ENCODE results near the gene ADAM12.

The ADAM12 gene

GRCh38 chr10:126170776-126171175 is 217.5 kb downstream of the ADAM12 start:
- no peak for DNase-seq

GRCh38 chr10:126170371-126170770 is 217.9 kb downstream of the ADAM12 start:
- no peak for DNase-seq

DNA sequence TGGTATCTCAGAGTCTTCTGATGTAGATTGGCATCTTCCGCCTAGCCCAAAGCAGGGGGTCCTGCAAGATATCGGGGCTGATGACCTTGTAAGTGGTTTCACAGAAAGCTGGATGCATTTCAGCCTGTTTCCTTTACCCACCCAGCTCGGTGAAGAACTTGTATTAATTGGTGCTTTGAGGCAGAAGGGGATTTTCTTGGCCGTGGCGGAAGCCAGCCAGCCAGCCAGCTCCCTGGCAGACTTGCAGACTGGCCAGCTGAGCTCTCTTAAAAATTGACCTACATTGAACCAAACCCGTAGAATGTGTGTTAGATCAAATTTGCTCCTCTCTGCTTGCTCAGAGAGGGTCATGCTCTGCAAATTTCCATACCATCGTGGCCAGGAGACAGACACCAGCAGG is 218.4 kb downstream of the ADAM12 start:
- DNase-seq = no peak

DNA sequence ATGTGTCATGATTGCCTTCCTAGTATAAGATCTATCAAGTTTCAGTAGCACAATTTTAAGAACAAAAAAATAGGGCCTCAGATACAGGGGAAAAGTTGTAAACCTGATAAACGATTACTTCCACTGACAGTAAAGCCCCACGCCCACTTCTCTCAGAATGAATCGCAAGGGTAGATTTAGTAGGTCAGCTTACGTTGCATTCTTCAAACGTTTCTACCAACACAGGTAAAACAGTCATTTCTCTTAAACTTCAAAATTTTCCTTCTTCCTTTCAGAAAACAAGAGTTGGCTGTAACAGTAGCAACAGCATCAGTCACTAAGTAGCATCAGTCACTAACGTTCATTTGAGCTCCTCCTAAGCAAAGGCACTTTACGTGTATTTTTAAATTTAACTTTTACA is 221.5 kb downstream of the ADAM12 start:
- DNase-seq = no peak

GRCh38 chr10:126165874-126166273 is 222.4 kb downstream of the ADAM12 start:
- DNase-seq = no peak

- DNase-seq = no peak
These were observed 224.8 kb downstream of the ADAM12 start for GRCh38 chr10:126163506-126163905.

GRCh38 chr10:126161691-126162090 is 226.6 kb downstream of the ADAM12 start:
- no peak for DNase-seq

GRCh38 chr10:126160971-126161630 is 227.2 kb downstream of the ADAM12 start:
- no peak for DNase-seq

- no peak for DNase-seq
These were observed 227.7 kb downstream of the ADAM12 start for GRCh38 chr10:126160571-126160970.

GRCh38 chr10:126158133-126158892 is 230.0 kb downstream of the ADAM12 start:
- no peak for DNase-seq

DNA sequence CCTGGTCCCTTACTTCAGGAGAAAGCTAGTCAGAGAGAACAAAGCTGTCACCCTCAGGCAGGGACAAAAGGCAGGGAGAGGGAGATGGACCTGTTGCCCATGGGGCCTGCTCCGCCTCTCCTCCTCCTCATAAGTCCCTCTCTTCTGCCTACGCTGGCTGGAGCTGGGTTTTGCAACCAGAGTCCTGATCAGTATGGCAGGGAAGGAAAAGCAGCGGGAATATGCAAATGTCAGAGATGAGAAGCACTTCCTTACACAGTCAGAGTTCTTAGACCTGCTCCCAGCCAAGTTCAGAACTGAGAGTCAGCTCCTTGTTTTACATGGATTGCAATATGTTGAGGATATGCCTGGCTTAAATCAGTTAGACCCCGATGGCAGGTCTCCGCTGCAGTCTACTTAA is 231.1 kb downstream of the ADAM12 start:
- no peak for DNase-seq

GRCh38 chr10:126156503-126156902 is 231.8 kb downstream of the ADAM12 start:
- no peak for DNase-seq

GRCh38 chr10:126156012-126156411 is 232.3 kb downstream of the ADAM12 start:
- no peak for DNase-seq

DNA sequence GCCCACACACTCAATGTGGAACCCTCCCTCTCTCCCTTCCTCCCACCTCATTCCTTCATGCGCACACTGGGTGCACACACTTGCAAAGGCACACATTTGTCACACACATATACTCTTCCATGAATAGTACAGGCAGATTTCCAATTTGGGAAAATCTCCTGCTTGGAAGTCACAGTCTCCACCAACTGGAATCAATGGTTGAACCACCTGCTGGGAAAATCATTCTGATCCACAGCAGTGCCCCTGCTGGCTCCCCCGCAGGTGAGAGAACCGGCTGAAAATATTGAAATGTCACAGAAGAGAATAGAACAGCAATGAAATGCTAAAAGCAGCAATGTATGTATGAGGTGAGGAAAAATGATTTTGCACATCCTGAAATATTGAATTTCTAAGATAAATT is 232.7 kb downstream of the ADAM12 start:
- no peak for DNase-seq

DNA sequence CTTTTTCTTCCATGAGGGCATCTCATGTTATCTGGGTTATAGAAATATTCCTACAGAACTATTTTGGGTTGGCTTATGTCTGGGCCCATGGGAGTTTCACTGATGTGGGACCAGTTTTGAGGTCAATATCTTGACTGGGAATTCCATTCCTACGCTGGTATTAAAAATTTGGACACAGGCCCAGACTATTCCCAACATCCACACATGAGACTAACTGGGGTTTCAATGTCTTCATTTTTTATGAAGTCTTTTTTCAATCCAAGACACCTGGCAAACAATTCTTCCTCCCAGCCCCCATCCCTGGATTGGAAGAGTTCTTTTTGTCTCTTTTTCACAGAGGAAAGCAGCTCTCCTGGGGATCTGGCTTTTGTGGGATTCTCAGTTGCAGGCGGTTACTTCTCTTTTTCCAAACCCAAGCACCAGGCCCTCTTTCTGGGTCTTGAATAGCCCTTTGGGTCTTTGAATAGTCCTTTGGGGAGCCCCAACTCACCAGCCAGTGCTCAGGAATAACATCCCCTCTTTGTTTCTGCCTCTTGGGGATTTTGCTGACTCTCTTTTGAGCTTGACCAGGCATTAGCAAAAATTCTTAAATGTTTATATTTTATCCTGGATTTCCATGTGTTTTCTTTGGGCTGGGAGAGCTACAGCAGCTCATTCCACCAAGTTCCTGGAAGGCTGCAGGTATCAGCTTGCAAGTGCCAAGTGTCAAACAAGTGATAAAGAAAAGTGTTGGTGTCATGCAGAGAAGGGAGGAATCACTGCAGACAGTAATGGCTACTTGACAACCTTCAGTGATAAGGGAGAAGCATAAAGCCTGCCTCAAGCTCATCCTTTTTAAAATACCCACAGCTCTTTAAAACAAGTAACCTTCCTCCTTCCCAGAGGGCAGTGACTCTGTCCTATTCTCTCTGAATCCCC is 234.3 kb downstream of the ADAM12 start:
- no peak for DNase-seq

GRCh38 chr10:126147866-126148587 is 240.2 kb downstream of the ADAM12 start:
- no peak for DNase-seq

- DNase-seq = no peak
These were observed 241.5 kb downstream of the ADAM12 start for GRCh38 chr10:126146771-126147170.

DNA sequence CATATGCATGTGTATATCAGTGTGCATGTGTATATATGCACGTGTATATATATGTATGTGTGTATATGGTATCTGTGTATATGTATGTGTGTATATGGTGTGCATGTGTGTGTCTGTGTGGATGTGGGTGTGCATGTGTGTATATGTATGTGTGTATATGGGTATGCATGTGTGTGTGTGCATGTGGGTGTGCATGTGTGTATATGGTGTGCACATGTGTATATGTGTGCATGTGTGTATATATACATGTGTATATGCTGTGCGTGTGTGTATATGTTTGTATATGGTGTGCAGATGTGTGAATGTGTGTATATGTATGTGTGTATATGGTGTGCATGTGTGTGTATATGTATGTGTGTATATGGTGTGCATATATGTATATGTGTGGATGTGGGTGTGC is 245.2 kb downstream of the ADAM12 start:
- DNase-seq = no peak

DNA sequence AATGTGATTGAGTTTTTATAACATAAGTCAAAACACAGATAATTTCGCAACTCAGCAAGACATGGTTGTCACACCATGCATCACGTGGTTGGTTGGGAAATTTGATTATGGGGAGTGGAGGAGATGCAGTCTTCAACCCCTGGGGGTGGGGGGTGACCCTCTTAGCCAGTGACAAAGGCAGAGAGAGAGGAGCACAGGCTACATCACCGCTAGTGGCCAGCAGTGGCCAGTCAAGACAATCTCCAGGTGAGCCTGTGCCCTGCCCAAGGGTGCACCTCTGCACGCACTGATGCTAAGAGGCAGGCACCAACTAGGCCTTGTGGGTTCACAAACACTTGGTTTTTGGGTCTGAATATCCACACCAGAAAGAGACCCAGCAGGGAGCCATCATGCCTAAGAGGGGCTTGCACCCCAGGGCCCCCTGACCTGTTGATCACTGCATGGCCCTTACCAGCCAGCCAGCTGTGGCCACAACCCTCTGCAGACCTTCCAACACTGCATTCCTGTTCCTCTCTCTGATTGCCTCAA is 247.5 kb downstream of the ADAM12 start:
- DNase-seq = no peak

GRCh38 chr10:126137562-126138221 is 250.6 kb downstream of the ADAM12 start:
- DNase-seq = no peak

DNA sequence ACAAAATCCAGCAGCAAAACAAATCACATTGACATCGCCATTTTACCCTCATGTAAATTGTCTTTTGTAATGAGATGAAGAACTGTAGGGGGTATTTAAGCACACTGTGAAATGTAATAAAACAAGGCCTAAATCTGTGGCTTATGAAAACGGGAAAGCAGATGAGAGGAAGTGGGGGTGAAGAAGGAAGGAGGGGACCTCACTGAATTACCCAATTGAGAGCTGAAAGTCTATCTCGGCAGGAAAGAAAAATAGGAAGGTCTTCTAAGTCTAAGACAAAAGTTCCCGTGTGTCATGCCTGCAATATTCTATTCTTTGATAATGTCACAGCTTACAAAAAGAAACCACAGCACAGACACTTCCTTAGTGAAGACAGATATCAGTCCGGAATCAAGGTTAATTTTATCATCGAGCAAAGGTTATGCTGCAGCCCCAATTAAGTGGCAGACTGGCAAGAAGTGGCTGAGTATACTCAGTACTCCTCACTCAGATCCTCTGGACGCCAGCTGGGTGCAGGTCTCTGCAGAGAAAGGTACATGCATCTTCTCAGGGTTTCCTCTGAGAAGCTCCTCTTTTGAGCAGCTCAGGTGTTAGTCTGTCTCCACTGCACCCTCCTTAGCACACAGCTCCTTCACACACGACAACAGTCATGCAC is 252.2 kb downstream of the ADAM12 start:
- DNase-seq = no peak

GRCh38 chr10:126135177-126135576 is 253.1 kb downstream of the ADAM12 start:
- DNase-seq = no peak

Measured in NCI-H2081 treated with DMSO at 0.1 percent for 48 hours (cell line).